GM19099 (cell line): Measurements from ENCODE around the gene CCDC71.

Experiments used
- POLR2A ChIP-seq: IDR thresholded peaks from 3 replicates; pipeline ENCODE4 v1.6.1; 2011; ENCODE audit warnings: low read depth; ENCODE audit not compliant: insufficient read length; ENCODE audit errors: extremely low read depth

CCDC71 gene

DNA sequence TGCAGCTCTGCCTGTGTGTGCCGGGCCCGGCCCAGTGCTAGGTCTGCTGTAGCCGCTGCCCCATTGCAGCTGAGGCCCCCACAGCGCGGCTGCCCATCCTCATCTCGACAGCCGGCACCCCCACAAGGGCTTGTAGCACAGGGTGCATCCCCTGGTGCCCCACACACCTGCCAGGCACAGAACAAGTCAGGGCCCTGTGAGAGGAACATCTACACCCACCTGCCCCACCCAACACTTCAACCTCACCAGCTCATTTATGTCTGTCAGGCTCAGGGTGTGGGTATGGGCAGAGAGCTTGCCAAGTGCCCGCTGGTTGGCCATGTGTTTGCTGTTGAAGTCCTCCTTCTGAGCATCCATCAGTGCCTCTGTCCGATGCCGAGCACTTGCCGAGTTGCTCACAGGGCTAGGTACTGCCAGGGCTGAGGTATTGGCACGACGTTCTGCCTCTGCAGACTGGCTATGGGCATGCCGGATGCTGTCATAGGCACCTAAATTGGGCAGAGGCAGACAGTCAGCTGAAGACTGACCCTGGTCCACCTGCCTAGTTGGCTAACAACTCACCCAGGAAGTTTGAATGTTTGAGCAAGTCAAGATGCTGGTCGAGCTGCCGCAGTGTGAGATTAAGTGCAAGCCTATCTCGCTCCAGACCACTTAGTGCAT, 43.1 kb downstream of the CCDC71 start:
- no peak for TF ChIP-seq POLR2A

GRCh38 chr3:49122451-49122850, 43.7 kb downstream of the CCDC71 start:
- no peak for TF ChIP-seq POLR2A

DNA sequence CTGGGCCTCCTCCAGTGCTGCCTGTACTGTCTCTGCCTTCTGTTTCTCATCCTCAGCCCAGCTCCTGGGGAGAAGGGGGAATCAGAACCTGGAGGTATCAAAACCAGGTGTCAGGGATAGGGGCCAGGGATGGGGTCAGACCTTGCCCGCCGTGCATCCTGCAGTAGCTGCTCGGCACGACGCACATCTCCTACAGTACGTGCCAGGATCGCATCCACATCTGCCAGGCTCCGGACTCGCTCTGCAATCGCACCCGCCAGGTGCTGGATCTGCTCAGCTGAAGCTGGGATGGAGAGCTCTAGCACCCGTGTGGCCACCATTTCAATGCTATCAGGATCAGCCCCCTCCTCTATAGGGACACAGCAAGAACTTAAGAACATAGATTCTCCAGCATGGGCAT, 44.1 kb downstream of the CCDC71 start:
- TF ChIP-seq POLR2A: no peak

DNA sequence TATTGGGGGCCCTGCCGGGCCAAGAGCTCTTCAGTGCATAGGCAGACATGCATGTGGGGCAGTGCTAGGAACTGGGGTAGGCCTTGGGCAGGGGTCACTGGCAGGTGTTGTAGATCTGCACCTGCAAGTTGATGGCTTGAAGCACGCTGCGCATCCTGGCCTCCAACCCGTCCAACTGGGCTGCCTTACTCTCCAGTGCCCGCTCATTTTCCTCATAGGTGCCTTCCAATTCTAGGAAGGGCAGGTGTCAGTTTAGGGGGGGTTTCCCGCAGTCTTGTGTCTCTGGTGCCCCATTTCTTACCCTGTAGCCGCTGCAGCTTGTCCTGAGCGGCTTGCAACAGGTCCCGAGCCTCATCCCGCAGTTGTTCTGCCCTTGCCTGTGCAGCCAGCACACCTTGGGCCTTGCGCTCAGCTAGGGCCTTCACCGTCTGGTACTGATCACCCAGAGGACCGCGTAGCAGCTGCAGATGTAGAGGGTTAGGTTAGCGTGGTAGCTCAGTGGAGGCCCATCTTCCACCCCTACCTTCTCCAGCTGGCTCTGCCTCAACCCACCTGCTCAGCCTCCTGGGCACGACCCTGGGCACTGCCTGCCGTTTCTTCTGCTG, 44.9 kb downstream of the CCDC71 start:
- no peak for TF ChIP-seq POLR2A

DNA sequence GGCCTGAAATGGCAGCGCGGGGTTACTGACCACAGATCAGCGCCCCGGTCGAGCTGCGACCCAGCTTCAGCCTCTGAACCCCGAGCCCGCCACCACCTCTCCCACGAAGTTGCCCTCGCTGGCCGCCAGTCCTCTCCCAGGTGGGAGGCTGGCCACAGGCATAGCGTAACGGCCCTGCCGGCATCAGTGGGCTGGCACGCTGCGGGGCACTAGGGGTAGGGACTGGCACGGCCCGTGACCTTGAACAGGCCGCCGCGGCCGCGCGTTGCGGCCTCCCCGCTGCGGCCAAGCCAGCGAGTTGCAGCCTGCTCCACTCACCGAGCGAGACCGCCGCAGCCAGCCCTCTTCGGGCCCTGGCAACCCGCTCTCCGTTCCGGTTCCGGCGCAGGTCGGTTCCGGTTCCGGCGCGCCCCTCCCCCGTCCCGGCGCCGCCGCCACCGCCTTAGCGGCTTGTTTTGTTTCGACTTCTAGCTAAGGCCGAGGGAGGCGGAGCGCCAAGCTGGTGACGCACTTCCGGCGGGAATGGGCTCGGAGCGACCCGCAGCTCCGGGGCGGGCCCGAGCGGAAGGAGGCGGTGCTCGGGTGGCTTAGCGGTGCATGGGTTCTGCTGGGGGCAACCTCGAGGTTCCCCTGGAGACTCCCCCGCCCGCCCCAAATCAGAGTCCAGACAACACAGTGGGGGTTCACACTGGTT, 45.5 kb downstream of the CCDC71 start, which contains the start of gene USP19:
Gene USP19 (minus strand): TSS at position 386 of the 694 bp plus-strand sequence. CDS start 1,678 bp downstream, outside the sequence.
- peak; percentile 96 for TF ChIP-seq POLR2A

DNA sequence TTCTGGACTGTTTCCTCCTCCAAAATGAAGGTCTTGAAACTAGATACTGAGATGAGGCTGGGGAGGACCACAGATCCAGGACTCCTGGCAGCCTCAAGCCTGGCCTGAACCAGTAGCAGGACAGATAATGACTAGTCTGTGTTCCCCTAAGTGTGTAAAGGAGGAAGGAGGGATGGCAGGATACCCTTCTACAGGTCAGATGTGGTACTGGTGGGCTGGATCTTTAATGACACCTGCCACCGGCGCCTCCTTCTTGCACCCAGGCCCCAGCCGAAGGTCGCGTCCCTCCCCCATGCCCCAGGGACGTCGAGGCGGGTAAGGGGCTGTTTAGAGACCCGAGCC, 46.1 kb downstream of the CCDC71 start:
- TF ChIP-seq POLR2A: no peak

DNA sequence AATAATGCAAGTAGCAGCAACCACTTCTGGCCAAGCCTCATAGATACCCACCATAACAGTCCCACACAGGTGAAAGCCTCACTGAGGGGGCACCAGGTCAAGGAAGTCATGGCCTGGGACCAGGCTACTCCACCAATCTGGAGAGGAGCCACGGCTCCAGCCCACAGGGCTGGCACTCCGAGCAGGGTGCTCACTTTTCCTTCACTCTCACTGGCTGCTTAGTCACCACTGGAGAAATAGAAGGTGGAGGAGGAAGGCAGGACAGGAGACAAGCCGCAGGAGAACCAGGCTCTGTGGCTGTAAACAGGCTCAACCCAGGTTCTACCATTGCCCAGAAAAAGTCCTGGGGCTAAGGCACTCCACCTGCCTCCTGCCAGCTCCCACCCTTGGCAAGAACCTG, 46.7 kb downstream of the CCDC71 start:
- TF ChIP-seq POLR2A: no peak

DNA sequence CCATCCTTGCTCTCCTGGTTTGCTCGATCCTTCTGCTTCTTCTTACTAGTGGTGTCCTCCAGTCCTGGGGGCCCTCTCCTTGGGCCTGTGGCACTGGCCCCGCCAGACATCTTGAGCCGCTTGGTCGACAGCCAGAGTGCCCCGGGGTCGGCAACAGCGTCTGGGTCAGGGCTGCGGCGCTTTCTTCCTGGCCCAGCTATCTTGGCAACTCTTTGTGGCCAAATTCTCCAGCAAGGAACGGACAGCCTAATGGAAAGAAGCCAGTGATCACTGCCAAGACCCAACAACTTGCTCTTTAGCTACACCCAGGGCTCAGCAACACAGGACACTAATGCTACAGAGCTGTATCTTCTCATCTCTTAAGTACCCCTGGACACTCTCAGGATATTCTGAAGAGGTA, 47.1 kb downstream of the CCDC71 start:
- TF ChIP-seq POLR2A: no peak
